H1 (cell line): ENCODE results near the gene LLGL2. TPM values are rescaled to one million over a fixed set of nuclear protein-coding genes. Genes with fewer than 3 reads are reported as not detected.
"Not testable (repeated sequence)": the region's sequence is repeated elsewhere in the genome, so short reads cannot be mapped to it uniquely, and the experiment has no call there.

ENCODE experiments used
- CTCF ChIA-PET: fragments of 300-600 bp; sonication (Branson Sonifier 250); formaldehyde crosslinking; loops from one replicate; lab custom pipeline; 2021; ENCODE audit not compliant: partially characterized antibody; lab: Charles Lee
- POLR2A ChIA-PET: fragments of 300-600 bp; sonication (Branson Sonifier 250); formaldehyde crosslinking; loops from one replicate; lab custom pipeline; 2021; ENCODE audit warnings: inconsistent platforms; ENCODE audit not compliant: partially characterized antibody; lab: Charles Lee
- DNase-seq, 2 experiments: peaks; one replicate each; pipeline versions ENCODE4 v3.0.0 to v3.0.0-alpha.2; 2010 to 2022; ENCODE audit warnings: low spot score in 2 of 2, low read depth in 1 of 2, mixed read lengths in 1 of 2
- FAIRE-seq: peaks from 2 replicates; lab custom pipeline; 2011; peaks lifted over from hg19 to GRCh38; lab: Jason Lieb, UNC
- H2AFZ ChIP-seq: 2 replicates; pipeline ENCODE4 v1.8.1; 2012; ENCODE audit warnings: low read length, inconsistent platforms
- H2AK5ac ChIP-seq: 2 replicates; pipeline ENCODE4 v1.6.1; 2013; ENCODE audit warnings: low read depth, low read length
- H2BK120ac ChIP-seq: replicated peaks from 2 replicates; pipeline ENCODE3; 2013; ENCODE audit warnings: low read depth, low read length, inconsistent platforms
- H2BK12ac ChIP-seq: 2 replicates; pipeline ENCODE4 v1.6.1; 2013; ENCODE audit warnings: low read depth, low read length
- H2BK15ac ChIP-seq: 2 replicates; pipeline ENCODE4 v1.6.1; 2013; ENCODE audit warnings: low read length
- H2BK20ac ChIP-seq: 2 replicates; pipeline ENCODE4 v1.6.1; 2013; ENCODE audit warnings: low read length
- H2BK5ac ChIP-seq: 2 replicates; pipeline ENCODE4 v1.6.1; 2013; ENCODE audit warnings: low read depth, low read length
- H3K14ac ChIP-seq: 2 replicates; pipeline ENCODE4 v1.6.1; 2013; ENCODE audit warnings: inconsistent platforms; ENCODE audit not compliant: insufficient read length
- H3K18ac ChIP-seq: 2 replicates; pipeline ENCODE4 v1.6.1; 2013; ENCODE audit warnings: low read length; ENCODE audit errors: extremely low read depth
- H3K23ac ChIP-seq: 2 replicates; pipeline ENCODE4 v1.6.1; 2013; ENCODE audit warnings: inconsistent platforms; ENCODE audit not compliant: insufficient read length
- H3K23me2 ChIP-seq: 2 replicates; pipeline ENCODE4 v1.6.1; 2013; ENCODE audit warnings: low read depth, low read length
- H3K27ac ChIP-seq: 2 replicates; pipeline ENCODE4 v1.6.1; 2011; ENCODE audit warnings: low read depth, low read length, inconsistent platforms
- H3K27me3 ChIP-seq, 4 experiments: replicated peaks in 1 of 4; 1 replicate in 1 of 4; 2 replicates in 3 of 4; pipeline versions ENCODE4 v1.6.1 to v1.8.1; 2011 to 2013; ENCODE audit warnings: low read length in 3 of 4, mild to moderate bottlenecking in 3 of 4, inconsistent platforms in 2 of 4, mixed read lengths in 2 of 4, moderate library complexity in 1 of 4; ENCODE audit not compliant: control insufficient read depth in 3 of 4, insufficient read depth in 3 of 4; ENCODE audit errors: extremely low read depth in 1 of 4
- H3K36me3 ChIP-seq, 4 experiments: 2 replicates each; pipeline versions ENCODE4 v1.6.1 to v1.8.1; 2011 to 2013; ENCODE audit warnings: mild to moderate bottlenecking in 4 of 4, low read length in 3 of 4, moderate library complexity in 2 of 4, control low read depth in 1 of 4, inconsistent platforms in 1 of 4; ENCODE audit not compliant: insufficient read depth in 4 of 4, control insufficient read depth in 2 of 4
- H3K4ac ChIP-seq: replicated peaks from 2 replicates; pipeline ENCODE3; 2013; ENCODE audit warnings: low read length, low read depth, mixed read lengths, inconsistent platforms; ENCODE audit not compliant: insufficient read length
- H3K4me1 ChIP-seq, 4 experiments: replicated peaks in 1 of 4; 1 replicate in 1 of 4; 2 replicates in 3 of 4; pipeline versions ENCODE4 v1.6.1 to v1.8.1; 2011 to 2013; ENCODE audit warnings: low read length in 3 of 4, inconsistent platforms in 2 of 4, mixed read lengths in 1 of 4; ENCODE audit not compliant: insufficient read depth in 4 of 4, control insufficient read depth in 3 of 4
- H3K4me2 ChIP-seq, 2 experiments: 2 replicates each; pipeline versions ENCODE4 v1.6.1 to v1.8.1; 2011 to 2013; ENCODE audit warnings: low read depth in 2 of 2, low read length in 2 of 2, control low read depth in 1 of 2, inconsistent platforms in 1 of 2, mild to moderate bottlenecking in 1 of 2; ENCODE audit not compliant: insufficient read depth in 1 of 2
- H3K4me3 ChIP-seq, 4 experiments: fragments of 200-600, 300-600 bp in 1 of 4; sonication (generic), shearing (Covaris generic), sonication (Bioruptor Twin) in 1 of 4; 2 replicates each; pipeline versions ENCODE4 v1.5.1 to v1.8.1; 2011 to 2016; ENCODE audit warnings: low read length in 4 of 4, low read depth in 3 of 4, control low read depth in 2 of 4, inconsistent platforms in 2 of 4, mild to moderate bottlenecking in 2 of 4, mixed read lengths in 1 of 4, moderate library complexity in 1 of 4; ENCODE audit not compliant: insufficient read depth in 2 of 4; ENCODE audit errors: extremely low read depth in 1 of 4
- H3K56ac ChIP-seq: replicated peaks from 2 replicates; pipeline ENCODE3; 2013; ENCODE audit warnings: low read depth, mild to moderate bottlenecking, mixed read lengths, low read length, inconsistent platforms; ENCODE audit not compliant: insufficient read length
- H3K79me1 ChIP-seq: 2 replicates; pipeline ENCODE4 v1.6.1; 2013; ENCODE audit warnings: low read depth, low read length, control low read depth
- H3K79me2 ChIP-seq, 2 experiments: 2 replicates each; pipeline versions ENCODE4 v1.6.1 to v1.8.1; 2012 to 2013; ENCODE audit warnings: low read length in 2 of 2, mild to moderate bottlenecking in 2 of 2, inconsistent platforms in 1 of 2; ENCODE audit not compliant: insufficient read depth in 2 of 2, control insufficient read depth in 1 of 2
- H3K9ac ChIP-seq, 4 experiments: replicated peaks in 1 of 4; 1 replicate in 1 of 4; 2 replicates in 3 of 4; pipeline versions ENCODE4 v1.6.1 to v1.8.1; 2011 to 2013; ENCODE audit warnings: low read depth in 3 of 4, low read length in 3 of 4, control low read depth in 2 of 4, mild to moderate bottlenecking in 2 of 4, moderate library complexity in 2 of 4, inconsistent platforms in 1 of 4; ENCODE audit errors: extremely low read depth in 1 of 4
- H3K9me3 ChIP-seq, 2 experiments: 2 replicates each; pipeline versions ENCODE4 v1.6.1 to v1.8.1; 2012 to 2013; ENCODE audit warnings: mild to moderate bottlenecking in 2 of 2, moderate library complexity in 2 of 2, control low read depth in 1 of 2, inconsistent platforms in 1 of 2, low read depth in 1 of 2, low read length in 1 of 2, mixed read lengths in 1 of 2; ENCODE audit not compliant: insufficient read depth in 2 of 2
- H4K20me1 ChIP-seq, 2 experiments: replicated peaks in 1 of 2; 2 replicates each; pipeline versions ENCODE3 to v1.8.1; 2011 to 2013; ENCODE audit warnings: inconsistent platforms in 2 of 2, low read length in 2 of 2, mild to moderate bottlenecking in 1 of 2; ENCODE audit not compliant: insufficient read depth in 2 of 2, control insufficient read depth in 1 of 2
- H4K5ac ChIP-seq: 2 replicates; pipeline ENCODE4 v1.6.1; 2013; ENCODE audit warnings: low read length, low read depth, mixed read lengths, inconsistent platforms; ENCODE audit not compliant: insufficient read length
- H4K8ac ChIP-seq: 2 replicates; pipeline ENCODE4 v1.8.0; 2013; ENCODE audit warnings: mild to moderate bottlenecking, moderate library complexity, low read length, inconsistent platforms; ENCODE audit not compliant: insufficient read depth; ENCODE audit errors: extremely low read depth
- H4K91ac ChIP-seq: replicated peaks from 2 replicates; pipeline ENCODE3; 2013; ENCODE audit warnings: low read length, mixed read lengths, inconsistent platforms; ENCODE audit not compliant: insufficient read length
- WGBS, 2 experiments: shearing (Covaris generic) in 1 of 2; methylation state at CpG; one replicate each; pipeline versions ENCODE4 v1.1.6 to v1.1.7; 2013 to 2015; ENCODE audit warnings: low lambda C conversion rate in 2 of 2, mixed read lengths in 2 of 2, inconsistent platforms in 1 of 2, low coverage in 1 of 2, missing lambda C conversion rate in 1 of 2; ENCODE audit not compliant: insufficient replicate concordance in 2 of 2, insufficient coverage in 1 of 2, insufficient read length in 1 of 2; ENCODE audit errors: extremely low coverage in 1 of 2, missing lambda C conversion rate in 1 of 2; 5-methylcytosine and 5-hydroxymethylcytosine counted together
- polyA plus RNA-seq, 7 experiments: library from polyadenylated mRNA; depleted of rRNA in 3 of 7; stranded (reverse) in 5 of 7; unstranded in 2 of 7; fragments of >200 nt in 5 of 7; fragments of 200-250 nt in 2 of 7; gene quantifications; 1 replicate in 5 of 7; 2 replicates in 1 of 7; 4 replicates in 1 of 7; pipeline versions ENCODE4 v1.2.1 to v1.2.3, GENCODE V29; 2011 to 2013; ENCODE audit warnings: missing spikeins in 2 of 7, mixed read lengths in 2 of 7
- total RNA-seq: library from RNA; stranded (reverse); fragmentation: NEBNext Ultra II Directional; extraction: Animal tissue kit (Norgen Biotek cat#: 25700); gene quantifications from 2 replicates; pipeline ENCODE4 v1.2.1, GENCODE V29; 2021

The LLGL2 gene
- total and polyA plus RNA-seq, 2 of the 8 experiments (the other 6 are each of a cell fraction or from before 2014, with no cell fraction given) = 64.5 to 77.1 TPM

DNA sequence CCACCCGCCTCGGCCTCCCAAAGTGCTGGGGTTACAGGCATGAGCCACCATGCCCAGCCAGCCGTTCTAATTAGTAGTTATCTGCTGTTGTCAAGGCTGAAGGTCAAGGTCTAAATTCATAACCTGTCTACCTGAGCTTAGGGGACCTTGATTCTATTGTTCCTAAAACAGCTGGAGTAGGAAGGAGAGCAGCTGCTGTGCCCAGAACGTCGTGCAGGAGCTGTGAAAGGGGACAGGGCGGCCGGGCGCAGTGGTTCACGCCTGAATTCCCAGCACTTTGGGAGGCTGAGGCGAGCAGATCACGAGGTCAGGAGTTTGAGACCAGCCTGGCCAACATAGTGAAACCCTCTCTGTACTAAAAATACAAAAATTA is 48.0 kb upstream of the LLGL2 start:
- POLR2A ChIA-PET = interaction anchor here (1.2 kb wide), 1 partner anchor 23 kb away, joined by 3 read pairs; no protein-coding TSS in a partner anchor
- H3K27ac ChIP-seq = not testable (repeated sequence)

More for the DNA sequence above, 48.0 kb upstream of the LLGL2 start:
- CTCF ChIA-PET = interaction anchor here (0.8 to 1.3 kb wide), 5 partner anchors 9 to 188 kb away, joined by 3 to 5 read pairs (median 3); partner anchors contain the start of gene SLC25A19
- not testable (repeated sequence) for H3K4me3 ChIP-seq, H3K9ac ChIP-seq, H3K18ac ChIP-seq, DNase-seq, H2BK5ac ChIP-seq, H3K4me1 ChIP-seq, H2BK15ac ChIP-seq, H2BK120ac ChIP-seq, H4K20me1 ChIP-seq, H4K5ac ChIP-seq, H2BK20ac ChIP-seq, H2AK5ac ChIP-seq, H2AFZ ChIP-seq, H3K9me3 ChIP-seq, H3K4ac ChIP-seq, H3K56ac ChIP-seq, H2BK12ac ChIP-seq, FAIRE-seq, H3K14ac ChIP-seq, H4K8ac ChIP-seq, H3K27me3 ChIP-seq, H3K23ac ChIP-seq, H3K23me2 ChIP-seq, H3K79me2 ChIP-seq, H3K4me2 ChIP-seq, H3K36me3 ChIP-seq, H3K79me1 ChIP-seq, H4K91ac ChIP-seq
- WGBS, 2 experiments = 97% methylated on average over 11 of the region's 11 CpGs; no CpG with 5 or more reads in 1 of the 2 experiments
